Hypothalamus (tissue), 51 donors: ENCODE results near the gene ABCA5.
"Not testable (repeated sequence)": the region's sequence is repeated elsewhere in the genome, so short reads cannot be mapped to it uniquely, and the experiment has no call there.

Source experiments
- DNase-seq, 51 donors: peaks; one replicate each; lab custom pipeline; 2025; lab: John Stamatoyannopoulos, UW

Gene ABCA5

DNA sequence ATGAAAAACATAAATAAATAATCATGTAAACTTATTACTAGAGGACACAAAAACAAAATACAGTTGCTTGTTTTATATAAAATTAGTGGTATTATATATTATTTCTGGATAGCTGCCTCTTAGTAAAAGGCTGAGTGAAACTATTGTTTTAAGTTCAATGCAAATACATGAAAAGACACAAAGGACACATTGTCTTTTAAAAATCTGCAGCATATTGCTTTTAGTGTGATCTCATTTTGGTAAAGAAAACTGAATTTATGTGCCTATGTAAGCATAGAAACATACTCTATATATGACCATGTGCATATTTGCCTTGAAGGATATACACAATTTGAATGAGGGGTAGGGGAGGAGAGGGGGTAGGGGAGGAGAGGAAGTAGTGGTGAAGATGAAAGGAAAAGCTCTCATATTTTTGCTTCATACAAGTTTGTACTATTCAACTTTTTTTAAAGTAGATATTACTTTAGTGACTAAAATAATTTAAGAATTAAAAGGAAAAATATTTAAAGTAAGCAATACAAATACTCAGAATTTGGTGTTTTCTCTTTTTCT is 104.2 kb downstream of the ABCA5 start:
- no peak for DNase-seq

DNA sequence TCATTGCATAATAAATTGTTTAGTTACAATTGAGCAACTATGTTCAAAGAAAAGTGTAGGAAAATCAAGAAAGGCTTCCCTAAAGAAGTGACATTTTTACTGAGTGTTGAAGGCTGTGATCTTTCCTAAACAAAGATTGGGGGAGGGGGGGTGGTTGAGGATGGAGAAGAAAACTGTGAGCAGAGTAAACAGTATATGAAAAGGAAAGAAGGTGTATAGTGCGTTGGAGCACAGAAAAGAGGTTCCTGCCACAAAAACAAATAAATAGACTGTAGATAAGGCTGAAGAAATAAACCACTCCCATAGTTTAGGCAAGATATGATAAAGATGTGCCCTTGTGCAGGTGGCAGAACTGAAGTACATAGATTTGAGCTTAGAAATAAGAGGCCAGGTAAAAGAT is 106.8 kb downstream of the ABCA5 start:
- no peak for DNase-seq

DNA sequence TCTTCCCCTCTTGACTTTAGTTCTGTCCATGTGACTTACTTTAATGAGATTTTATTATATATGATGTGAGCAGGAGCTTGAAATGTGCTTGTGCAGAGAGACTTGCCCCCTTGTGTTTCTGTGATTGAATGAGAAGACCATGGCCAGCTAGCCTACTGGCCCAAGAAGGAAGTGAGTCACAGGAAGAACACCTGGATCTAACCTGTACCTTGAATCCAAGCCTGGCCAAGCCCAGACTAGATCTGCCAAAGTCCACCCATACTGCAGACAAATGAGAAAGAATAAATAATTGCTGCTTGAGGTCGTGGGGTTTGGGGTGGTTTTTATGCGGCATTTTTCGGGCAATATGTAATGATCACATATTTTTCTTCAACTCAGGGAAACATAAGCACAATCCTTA is 107.9 kb downstream of the ABCA5 start:
- DNase-seq, result no peak

DNA sequence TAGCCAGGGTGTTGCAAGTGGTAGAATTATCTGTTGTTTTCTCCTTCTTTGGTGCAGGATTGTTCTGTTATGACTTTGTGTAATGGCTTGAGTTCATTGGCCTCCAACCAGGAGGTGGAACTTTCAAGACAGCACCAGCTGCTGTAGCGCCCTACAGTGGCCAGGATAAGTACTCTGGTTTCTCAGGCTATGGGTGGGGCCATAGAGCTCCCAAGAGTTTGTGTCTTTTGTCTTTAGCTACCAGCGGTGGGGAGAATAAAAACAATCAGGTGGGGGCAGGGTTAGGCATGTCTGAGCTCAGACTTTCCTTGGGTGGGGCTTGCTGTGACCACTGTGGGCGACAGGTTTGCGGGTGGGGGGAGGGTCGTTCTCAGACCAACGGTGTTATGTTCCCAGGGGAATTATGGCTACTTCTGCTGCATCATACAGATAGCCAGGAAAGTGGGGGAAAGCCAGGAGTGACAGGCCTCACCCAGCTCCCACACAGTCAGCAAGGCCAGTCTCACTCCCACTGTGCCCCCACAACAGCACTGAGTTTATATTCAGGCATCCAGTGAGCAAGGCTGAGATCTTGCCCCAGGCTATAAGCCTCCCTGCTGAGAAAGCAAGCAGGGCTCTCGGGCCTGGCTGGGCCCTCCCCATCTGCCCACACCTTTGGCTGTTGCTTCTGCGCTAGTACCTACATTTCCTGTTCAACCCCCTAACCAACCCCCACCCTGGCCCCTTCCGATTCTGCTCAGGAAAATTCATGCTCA is 113.7 kb downstream of the ABCA5 start:
- DNase-seq, result no peak

DNA sequence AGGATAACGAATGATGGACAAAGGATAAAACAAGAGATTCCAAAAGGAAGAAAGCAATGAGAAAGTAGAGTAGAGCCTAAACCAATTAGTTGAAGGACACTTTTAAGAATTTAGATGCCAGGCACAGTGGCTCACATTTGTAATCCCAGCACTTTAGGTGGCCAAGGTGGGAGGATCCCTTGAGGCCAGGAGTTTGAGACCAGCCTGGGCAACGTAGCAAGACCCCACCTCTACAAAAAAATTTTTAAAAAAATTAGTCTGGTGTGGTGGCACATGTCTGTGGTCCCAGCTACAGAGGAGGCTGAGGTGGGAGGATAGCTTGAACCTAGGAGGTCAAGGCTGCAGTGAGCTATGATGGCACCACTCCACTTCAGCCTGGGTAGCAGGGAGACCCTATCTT is 118.3 kb downstream of the ABCA5 start:
- no peak for DNase-seq

DNA sequence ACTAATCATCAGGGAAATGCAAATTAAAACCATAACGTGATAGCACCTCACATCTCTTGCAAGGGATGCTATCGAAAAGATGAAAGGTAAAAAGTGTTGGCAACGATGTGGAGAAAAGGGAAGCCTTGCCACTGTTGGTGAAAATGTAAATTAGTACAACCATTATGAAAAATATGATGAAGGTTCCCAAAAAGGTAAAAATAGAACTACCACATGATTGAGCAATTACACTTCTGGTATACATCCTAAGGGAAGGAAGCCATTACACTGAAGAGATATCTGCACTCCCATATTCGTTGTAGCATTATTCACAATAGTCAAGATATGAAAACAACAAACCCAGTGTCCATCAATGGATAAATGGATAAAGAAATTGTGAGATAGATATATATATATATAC is 119.8 kb downstream of the ABCA5 start:
- DNase-seq, result no peak

DNA sequence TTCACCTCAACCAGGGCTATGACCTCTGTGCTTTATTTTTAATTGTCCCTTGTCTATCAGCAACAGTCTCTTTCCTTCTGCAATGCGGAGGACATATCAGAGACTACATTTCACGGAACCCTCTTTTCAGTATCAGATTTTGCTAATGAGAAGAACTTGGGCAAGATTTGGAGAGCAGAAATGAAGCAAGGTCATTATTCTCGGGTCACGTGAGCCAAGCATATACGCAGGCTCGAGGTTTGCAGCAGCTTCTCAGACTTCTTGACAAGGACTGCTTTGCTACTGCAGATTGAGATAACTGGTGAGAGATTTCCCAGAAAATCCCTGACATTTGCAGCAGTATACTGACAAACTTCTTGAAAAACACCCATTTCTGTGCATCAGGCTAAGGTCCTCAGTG is 128.7 kb downstream of the ABCA5 start:
- no peak for DNase-seq

DNA sequence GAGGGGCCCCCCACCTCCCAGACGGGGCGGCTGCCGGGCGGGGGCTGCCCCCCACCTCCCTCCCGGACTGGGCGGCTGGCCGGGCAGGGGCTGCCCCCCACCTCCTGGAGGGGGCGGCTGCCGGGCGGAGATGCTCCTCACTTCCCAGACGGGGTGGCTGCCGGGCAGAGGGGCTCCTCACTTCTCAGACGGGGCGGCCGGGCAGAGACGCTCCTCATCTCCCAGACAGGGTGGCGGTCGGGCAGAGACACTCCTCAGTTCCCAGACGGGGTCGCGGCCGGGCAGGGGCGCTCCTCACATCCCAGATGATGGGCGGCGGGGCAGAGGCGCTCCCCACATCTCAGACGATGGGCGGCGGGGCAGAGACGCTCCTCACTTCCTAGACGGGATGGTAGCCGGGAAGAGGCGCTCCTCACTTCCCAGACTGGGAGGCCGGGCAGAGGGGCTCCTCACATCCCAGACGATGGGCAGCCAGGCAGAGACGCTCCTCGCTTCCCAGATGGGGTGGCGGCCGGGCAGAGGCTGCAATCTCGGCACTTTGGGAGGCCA is 130.8 kb downstream of the ABCA5 start:
- DNase-seq, result not testable (repeated sequence)
